MV-4-11 (cell line): Measurements from ENCODE around the gene MCC.
A peak's percentile ranks its signal among the peaks of the same experiment; 100 is the strongest.
"Not testable (repeated sequence)": the region's sequence is repeated elsewhere in the genome, so short reads cannot be mapped to it uniquely, and the experiment has no call there.

ENCODE experiments used
- DNase-seq: peaks from one replicate; lab custom pipeline; 2025; lab: John Stamatoyannopoulos, UW

The MCC gene

DNA sequence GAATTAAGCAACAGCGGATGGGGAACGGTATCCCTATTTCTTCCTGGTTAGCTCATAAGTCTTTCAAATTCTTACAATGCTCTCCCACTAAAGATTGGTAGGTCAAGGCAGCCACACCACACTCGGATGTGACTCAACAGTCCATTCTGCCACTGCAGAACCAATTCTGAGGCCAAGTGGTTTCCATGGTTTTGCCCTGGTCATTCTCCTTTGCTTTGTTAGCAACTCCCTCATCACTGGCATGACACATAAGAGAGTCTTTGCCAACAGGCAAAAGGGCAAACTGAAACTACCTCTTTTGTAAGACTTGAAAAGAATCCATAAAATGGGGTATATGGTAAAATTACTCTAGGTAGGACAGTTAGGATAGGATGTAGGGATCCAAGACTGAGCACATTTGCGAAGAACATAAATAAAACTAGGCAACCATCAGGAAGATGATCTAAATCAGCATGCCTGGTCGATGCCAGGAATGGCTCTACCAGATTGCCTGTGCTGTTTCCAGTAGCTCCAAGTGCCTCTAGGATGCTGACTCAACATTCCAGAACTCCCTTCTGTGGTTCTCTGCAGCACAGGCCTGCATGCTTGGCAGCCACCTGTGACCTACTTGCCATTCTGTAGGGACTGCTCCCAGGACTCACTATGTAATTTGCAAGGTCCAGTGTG is 406.2 kb downstream of the MCC start:
- no peak for DNase-seq

DNA sequence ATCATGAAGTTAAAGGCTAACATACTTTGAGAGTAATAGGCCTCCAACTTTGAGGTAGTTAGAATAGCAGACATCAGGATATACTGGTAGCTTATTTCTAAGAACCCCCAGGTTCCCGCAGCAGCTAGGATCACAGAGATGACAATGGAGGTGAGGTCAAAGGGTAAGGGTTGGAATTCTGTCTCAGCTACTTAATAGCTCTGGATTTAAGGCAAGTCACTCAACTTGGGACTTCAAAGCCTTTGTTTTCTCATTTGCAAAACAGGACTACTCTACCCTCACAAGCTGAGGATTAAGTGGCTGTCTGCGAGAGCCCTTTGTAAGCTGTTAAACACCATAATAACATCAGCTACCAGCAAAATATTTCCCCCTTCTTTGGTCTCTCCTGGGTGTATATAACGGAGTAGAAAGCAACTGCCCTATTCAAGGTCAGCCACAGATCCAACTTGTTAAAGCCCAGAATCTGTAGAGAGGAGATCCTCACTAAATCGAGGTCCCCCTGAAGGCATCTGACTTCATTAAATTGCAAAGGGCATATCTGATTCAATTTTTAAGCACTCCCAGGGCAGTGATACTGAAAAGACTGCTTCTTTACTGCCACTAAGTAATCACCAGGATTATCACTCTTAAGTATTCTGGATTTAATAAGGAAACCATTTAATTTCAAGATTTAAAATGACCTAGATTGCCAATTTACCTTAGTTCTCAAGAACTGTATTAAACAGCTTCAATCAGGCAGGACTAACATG is 407.0 kb downstream of the MCC start:
- no peak for DNase-seq

DNA sequence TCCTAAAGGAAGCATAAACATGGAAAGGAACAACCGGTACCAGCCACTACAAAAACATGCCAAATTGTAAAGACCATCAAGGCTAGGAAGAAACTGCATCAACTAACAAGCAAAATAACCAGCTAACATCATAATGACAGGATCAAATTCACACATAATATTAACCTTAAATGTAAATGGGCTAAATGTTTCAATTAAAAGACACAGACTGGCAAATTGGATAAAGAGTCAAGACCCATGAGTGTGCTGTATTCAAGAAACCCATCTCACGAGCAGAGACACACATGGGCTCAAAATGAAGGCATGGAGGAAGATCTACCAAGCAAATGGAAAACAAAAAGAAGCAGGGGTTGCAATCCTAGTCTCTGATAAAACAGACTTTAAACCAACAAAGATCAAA is 411.6 kb downstream of the MCC start:
- not testable (repeated sequence) for DNase-seq

DNA sequence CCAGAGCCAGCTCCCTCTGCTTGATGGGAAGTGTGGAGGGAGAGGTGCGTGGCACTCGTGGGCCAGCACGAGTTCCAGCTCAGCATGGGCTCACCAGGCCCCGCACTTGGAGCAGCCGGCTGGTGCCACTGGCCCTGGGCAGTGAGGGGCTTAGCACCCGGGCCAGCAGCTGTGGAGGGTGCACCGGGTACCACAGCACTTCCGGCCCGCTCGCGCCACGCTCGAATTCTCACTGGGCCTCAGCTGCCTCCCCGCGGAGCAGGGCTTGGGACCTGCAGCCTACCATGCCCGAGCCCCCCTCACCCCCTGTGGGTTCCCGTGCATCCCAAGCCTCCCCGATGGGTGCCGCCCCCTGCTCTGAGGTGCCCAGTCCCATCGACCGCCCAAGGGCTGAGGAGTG is 413.2 kb downstream of the MCC start:
- no peak for DNase-seq

DNA sequence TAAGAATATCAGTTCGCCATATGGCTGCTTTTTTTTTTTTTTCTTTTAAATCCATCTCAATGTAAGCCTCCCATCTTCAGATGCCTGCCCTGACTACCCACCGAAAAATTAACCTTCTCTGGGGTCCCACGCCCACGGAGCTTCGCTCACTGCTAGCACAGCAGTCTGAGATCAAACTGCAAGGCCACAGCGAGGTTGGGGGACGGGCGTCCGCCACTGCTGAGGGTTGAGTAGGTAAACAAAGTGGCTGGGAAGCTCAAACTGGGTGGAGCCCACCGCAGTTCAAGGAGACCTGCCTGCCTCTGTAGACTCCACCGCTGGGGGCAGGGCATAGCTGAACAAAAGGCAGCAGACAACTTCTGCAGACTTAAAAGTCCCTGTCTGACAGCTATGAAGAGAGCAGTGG is 414.6 kb downstream of the MCC start:
- not testable (repeated sequence) for DNase-seq

DNA sequence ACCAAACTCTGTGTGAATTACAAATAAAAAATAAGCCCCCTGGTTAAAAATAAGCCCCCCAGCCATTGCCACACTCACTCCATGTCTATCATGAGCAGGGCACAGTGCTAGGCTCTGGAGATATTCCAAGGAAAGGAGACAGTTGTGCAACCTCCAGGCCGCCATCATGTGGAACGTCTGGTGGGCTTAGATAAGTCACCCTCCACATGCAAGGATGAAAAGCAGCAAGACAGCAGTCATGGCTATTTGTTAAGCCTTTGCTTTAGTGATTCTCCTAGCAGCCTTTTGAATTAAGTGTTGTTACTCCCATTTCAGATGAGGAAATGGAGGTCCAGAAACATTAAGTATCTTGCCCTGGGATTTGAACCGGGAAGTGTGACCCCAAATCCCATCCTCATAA is 416.9 kb downstream of the MCC start:
- DNase-seq, result no peak

DNA sequence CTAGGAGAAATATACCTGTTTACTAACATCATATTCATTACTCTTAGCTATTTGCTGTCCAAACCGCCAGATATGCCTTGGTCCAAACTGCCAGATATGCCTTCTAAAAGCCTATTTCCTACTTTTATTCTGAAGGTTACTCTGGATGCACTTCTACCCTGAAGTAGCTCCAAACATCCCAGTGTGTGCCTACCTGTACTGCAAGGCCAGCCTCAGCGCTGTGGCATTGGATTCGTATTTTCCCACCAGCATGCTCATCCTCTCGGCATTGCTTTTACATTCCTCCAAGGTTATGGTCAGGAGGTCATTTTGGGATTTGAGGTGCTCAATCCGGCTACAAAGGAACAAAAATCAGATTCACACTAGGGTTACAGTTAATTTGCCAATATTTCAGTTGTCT is 417.4 kb downstream of the MCC start:
- DNase-seq, result no peak

DNA sequence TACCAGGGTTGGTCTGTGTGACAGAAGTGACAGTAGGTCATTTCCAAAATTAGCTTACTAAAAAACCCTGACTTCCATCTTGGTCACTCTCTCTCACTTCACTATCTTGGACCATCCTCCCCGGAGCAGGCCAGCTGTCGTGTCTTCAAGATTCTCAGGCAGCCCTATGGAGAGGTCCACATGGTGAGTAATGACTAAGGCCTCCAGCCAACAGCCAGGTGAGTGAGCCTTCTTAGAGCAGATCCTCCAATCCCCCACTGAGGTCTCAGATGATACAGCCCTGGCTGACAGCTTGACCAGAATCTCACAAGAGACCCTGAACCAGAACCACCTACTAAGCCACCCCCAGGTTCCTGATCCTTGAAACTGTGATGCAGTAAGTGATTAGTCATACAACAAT is 419.7 kb downstream of the MCC start:
- no peak for DNase-seq

DNA sequence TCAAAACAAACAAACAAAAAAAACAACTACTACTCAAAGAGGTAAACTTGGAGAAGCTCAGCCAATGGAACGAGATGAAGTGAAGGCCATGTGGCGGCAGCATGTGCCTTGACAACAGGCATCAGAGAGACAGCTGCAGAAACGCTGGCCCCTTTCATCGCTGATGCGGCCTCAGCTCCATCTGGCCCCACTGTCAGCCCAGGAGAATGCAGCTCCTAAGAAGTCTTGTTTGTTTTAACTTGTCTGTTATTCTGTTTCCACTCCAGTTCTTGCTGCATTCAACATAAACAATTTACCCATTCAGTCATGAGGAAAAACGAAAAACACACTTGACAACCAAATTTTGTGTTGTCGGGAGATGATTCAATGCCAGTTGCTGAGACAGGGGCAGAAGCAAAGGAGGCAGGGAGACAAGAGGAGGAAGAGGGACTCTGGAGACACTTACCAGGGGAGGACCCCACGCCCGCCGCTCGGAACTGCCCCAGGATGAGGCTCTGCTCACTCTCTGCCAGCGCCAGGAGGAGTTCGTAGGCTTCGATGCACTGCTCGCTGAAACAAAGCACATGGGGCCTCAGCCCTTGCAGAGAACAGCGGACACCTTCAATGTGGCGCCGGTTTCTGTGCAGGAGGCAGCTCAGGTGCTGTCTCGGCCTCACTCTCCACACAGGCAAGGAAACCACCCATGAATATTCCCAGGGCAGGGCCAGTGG is 420.5 kb downstream of the MCC start:
- DNase-seq, result no peak

DNA sequence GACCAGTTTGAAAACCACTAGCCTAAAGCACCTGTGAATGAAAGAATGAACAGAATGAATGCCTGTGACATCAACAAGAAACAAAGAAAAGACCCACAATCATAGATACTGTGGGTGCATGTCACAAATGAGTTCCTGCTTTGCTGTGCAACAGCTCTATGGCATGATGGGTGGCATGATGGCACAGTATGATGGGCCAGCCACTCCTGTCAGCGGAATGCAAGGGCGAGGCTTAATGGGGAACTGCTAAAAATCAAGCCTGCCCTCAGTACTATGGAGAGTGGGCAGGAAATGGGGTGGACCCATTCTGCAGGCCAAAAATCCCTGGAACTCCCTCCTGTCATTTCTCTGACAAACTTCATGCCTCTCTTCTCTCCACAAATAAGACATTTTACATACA is 422.6 kb downstream of the MCC start:
- no peak for DNase-seq

DNA sequence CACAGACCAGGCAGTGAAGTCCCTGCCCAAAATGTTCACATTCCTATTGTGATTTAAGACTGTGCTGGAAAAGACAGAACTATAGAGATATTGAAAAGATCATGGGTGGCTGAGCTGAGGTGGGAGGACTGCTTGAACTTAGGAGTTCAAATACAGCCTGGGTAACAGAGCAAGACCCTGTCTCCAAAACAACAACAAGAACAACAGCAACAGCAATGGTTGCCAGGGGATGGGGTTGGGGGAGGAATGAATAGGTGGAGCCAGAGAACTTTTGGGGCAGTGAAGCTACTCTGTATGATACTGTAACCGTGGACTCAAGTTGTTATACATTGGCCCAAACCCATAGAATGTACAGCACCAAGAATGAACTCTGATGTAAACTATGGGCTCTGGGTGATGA is 423.4 kb downstream of the MCC start:
- no peak for DNase-seq

DNA sequence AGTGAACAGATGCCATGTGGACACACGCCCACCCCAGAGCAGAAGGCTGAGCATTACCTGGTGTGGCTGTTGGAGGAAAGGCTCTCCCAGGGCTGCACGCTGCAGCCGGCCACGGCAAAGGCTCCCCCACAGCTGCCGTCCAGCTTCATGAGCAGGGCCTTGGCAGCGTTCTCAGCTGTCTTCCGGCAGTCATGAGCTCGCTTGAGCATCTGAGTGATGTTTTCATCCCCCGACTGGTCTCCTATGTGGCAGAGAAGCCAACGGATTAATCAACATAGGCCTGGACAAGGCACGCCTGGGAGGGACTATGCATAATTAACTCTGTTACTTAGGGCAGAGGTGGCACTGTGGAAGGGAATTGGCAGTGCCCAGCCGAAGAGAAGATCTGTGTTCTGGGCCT is 424.3 kb downstream of the MCC start:
- DNase-seq, result no peak

DNA sequence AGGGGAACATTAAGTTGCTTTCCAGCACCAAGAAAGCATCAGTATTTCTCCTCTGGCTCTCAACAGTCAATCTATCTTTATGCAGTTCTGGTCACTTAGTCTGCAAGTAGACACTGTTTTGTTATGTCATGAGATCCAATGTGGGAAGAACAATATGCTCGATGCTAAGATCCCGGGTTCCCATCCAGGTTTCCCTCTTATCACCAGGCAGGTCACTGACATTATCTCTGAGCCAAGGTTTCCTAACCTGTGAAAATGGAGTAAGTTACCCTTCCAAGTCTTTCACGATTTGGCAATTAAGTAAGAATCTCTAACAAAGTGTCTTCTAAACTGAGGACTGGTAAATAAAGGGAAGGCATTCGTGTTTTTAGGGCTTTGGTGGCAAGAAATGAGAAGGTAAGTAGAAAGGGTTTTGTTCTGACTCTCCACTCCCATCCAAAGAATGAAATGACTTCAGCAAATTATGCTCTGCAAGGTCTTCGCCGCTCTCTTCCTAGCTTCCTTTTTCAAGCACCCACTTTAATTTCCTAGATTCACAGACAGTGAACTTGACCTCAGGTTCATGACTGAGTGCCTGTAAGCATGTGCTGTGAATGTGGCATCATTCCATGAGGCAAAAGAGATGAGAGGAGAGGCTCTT is 425.3 kb downstream of the MCC start:
- DNase-seq, result no peak

DNA sequence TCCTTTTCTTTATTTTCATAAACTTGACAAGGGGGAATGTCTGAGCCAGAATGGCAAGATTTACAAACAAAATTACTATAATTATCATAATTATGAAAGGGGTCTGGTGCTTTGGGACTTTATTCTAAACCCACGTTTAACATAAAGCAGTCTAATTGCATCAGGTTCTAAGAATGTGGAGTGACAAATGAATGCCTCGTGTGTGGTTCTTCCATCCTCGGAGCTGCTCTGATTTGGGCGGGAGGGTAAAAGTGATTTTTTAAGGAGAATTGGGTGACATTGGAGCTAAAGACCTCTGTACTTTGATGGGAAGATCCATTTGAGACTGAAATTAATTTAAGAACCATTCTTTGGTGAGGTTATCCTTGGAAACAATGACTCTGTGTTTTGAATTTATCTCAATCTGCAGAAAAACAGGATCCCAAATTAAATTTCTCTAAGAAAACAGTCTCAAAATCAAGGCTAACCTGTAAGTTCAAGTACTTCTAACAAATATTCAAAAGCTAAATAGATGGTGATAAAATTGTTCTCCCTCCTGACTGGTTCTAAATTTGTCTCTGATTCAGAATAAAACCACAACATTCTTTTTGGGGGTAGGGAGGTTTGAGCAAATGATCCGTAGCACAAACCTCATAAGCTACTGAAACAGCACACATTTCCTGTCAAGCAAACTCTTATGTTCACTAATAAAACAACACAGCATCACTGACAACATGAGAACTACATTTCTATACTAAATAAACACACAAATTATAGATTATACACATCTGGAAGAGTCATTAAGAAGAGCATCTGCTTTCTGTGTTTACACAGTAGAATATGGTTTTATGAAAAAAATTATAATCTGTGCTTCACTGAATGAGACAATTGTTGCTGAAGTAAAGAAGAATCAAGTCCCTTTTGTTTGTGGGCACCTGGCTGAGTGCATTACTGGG is 426.1 kb downstream of the MCC start:
- DNase-seq, result no peak

DNA sequence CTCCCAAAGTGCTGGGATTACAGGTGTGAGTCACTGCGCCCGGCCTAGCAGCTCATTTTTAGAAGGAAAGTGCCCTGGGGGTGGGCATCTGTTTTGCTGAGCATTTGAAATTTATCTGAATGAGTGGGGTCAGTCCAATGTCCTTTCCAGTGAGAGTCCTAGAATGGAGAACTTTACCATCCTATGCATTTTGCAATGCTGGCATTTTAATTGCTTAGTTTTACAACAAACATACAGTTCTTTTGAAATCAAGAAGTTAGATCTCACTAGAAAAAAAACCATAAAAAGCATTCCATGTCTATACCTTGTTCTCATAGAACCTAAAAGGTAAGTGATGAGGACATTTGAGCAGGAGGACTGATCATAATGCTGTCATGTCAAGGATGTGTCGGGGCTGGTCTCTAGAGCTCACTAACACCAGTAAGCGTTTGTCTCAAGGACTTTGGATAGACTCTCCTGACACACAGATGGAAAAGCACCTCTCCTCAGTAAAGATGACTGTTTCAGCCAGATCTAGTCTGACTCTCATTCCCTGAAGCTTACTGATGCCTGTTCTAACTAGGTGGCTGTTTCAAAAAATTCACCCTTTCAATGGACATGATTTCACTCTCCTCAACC is 427.7 kb downstream of the MCC start:
- DNase-seq, result no peak

DNA sequence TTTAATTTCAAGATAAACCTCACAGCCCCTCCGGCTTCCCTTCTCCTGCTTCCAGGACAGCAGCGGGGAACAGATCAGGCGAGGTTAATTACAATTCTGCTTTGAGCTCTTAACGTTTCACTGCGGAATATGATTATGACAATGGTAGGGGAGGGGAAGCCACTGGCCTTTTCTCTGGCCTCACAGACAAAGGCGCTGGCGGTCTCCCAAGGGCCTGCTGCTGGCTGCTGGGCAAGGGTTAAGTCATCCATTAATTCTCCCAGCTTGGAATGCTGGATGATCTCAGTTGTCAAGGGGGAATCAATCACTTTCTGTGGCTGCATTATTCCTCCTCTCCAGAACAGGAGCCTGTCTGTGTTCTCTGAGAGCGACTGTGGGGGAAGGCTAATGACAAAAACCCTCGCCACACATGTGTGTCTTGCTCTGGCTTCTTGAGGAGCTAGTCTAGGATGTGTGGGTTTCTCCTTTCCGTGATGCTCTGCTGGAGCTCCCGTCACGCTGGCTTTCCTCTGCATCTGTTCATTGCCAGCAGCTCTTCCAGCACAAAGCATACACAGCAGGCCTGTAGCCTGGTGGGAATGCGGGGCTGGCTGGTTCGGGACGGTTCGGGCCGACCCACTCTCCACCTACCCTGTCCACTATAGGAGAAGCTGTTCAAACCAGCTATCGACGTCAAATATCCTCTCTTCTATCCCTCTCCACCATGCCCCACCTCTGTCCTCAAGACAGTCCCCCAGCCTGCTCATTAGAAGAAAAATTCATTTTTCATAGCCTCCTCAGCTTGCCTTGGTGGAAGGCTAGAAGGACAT is 428.8 kb downstream of the MCC start:
- DNase-seq, result no peak

DNA sequence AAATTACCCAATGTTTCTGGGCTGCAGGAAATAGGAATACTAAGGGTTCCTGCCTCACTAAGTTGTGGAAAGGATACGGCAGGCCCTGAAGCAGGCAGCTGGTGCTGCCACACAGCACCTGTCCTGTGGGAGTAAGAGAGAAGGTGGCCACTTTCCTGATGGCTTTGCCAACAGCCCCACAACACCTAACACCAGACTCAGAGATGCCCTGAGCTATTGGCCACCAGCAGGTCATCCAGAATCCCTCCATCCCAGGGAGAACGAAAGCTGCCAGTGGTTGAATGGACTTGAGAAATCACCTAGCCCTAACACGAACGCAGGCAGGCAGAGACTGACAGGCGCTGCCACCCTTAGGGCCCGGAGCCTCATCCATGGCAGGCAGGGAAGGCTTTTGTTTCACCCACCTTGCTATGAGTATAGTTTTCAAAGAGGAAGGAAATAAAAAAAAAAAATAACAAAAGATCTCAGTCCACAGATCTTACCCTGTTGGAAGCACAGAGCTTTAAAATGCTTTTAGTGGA is 429.5 kb downstream of the MCC start:
- DNase-seq, result no peak

DNA sequence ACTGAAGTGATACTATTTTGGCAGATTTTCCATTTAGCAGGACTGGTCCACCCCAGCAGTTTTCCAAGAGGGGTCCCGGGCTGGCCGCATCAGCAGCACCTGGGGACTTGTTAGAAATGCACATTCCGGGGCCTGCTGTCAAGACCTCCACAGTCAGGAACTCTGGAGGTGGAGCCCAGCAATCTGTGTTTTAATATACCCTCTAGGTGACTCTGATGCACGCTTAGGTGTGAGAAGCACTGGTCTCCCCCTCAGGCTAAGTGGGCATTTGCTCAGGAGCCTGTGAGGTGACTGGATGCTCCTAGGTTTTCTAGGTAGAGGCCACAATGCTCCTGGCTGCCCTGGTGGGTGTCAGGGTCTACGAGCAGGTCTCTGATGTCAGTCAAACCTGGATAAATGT is 430.0 kb downstream of the MCC start:
- no peak for DNase-seq

DNA sequence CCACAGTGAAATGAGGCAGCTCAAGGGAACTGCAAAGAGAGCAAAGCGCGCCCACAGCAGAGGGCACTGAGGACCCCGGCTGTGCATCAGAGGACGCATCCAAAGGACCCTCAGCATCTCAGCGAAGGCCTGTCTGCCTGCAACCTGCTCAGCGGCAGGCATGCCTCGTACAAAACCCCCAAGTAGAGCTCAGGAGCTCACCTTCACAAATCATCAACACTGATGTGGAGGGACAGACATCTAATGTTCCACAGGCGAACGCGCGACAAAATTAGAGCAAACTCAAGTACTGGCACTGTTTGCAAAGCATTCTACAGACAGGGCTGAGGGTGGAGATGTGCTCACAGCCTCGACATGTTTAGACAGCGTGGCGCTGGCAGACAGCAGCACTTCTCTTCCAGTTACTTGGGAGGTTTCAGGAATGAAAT is 430.7 kb downstream of the MCC start:
- no peak for DNase-seq

DNA sequence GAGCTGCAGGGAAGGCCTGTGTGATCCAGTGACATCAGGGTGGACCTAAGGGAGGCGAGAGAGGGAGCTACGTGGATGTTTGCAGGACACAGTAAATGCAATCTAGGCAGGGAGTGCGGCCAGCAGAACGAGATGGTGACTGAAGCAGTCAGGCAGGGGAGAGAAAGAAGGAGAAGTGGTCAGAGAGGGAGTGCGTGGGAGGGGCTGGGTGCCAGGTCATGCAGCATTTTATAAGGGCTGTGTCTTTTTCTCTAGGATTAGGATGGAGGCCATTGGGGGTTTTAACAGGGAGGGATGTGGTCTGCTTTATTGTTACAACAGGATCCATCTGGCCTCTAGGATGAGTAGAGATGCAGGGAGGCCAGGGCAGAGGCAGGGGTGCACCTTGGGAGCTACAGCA is 431.3 kb downstream of the MCC start:
- DNase-seq, result peak; percentile 87
